Naive thymus-derived CD4-positive, alpha-beta T cell (primary cell): ENCODE results near the gene TAF1L. TPM values are rescaled to one million over a fixed set of nuclear protein-coding genes. Genes with fewer than 3 reads are reported as not detected.
A peak's percentile ranks its signal among the peaks of the same experiment; 100 is the strongest.

Experiments
- ATAC-seq: fragments of 150-1000 bp; cut with Tn5 transposase; 2 replicates; pipeline ENCODE4 v1.10.0; 2021; ENCODE audit warnings: mild to moderate bottlenecking, moderate library complexity
- CTCF ChIA-PET: fragments of 350-600 bp; sonication (Branson Sonifier 250); formaldehyde crosslinking; loops from one replicate; lab custom pipeline; 2021; ENCODE audit warnings: antibody characterized with exemption; lab: Charles Lee
- POLR2A ChIA-PET: fragments of 350-600 bp; sonication (Branson Sonifier 250); formaldehyde crosslinking; loops from one replicate; lab custom pipeline; 2021; ENCODE audit warnings: antibody characterized with exemption, inconsistent platforms; lab: Charles Lee
- DNase-seq, 9 donors: peaks; one replicate each; pipeline versions ENCODE4 v3.0.0 to v3.0.0-alpha.2; 2020 to 2022; ENCODE audit warnings: mixed read lengths in 1 of 9
- H3K27ac ChIP-seq: one replicate; pipeline ENCODE4 v1.7.0; 2013; ENCODE audit warnings: mild to moderate bottlenecking, low read depth, low read length, moderate library complexity
- H3K27me3 ChIP-seq, 2 donors: one replicate each; pipeline ENCODE4 v1.7.0; 2013; ENCODE audit warnings: low read length in 2 of 2, mild to moderate bottlenecking in 2 of 2, moderate library complexity in 2 of 2; ENCODE audit not compliant: control insufficient read depth in 2 of 2, insufficient read depth in 2 of 2
- H3K36me3 ChIP-seq, 3 experiments: 1 replicate in 2 of 3; 2 replicates in 1 of 3; pipeline ENCODE4 v1.7.0; 2013; ENCODE audit warnings: low read length in 3 of 3, mild to moderate bottlenecking in 3 of 3, moderate library complexity in 1 of 3; ENCODE audit not compliant: insufficient read depth in 3 of 3, control insufficient read depth in 2 of 3
- H3K4me1 ChIP-seq, 2 donors: one replicate each; pipeline ENCODE4 v1.7.0; 2013; ENCODE audit warnings: low read length in 2 of 2, mild to moderate bottlenecking in 2 of 2, moderate library complexity in 1 of 2; ENCODE audit not compliant: control insufficient read depth in 2 of 2, insufficient read depth in 2 of 2
- H3K4me3 ChIP-seq: 2 replicates; pipeline ENCODE4 v1.7.0; 2013; ENCODE audit warnings: mild to moderate bottlenecking, low read length
- H3K9me3 ChIP-seq, 3 experiments: 1 replicate in 2 of 3; 2 replicates in 1 of 3; pipeline ENCODE4 v1.7.0; 2013; ENCODE audit warnings: low read length in 3 of 3; ENCODE audit not compliant: control insufficient read depth in 2 of 3
- H3K27ac Mint-ChIP-seq, 9 donors: one replicate each; pipeline ENCODE4 v1.8.0; 2020 to 2022; ENCODE audit warnings: mixed read lengths in 9 of 9, mild to moderate bottlenecking in 8 of 9, moderate library complexity in 5 of 9, inconsistent platforms in 2 of 9
- H3K27me3 Mint-ChIP-seq, 5 donors: one replicate each; pipeline ENCODE4 v1.8.0; 2021 to 2022; ENCODE audit warnings: mixed read lengths in 5 of 5, mild to moderate bottlenecking in 1 of 5
- H3K36me3 Mint-ChIP-seq, 5 donors: one replicate each; pipeline ENCODE4 v1.8.0; 2020 to 2022; ENCODE audit warnings: mixed read lengths in 5 of 5, mild to moderate bottlenecking in 3 of 5, inconsistent platforms in 1 of 5
- H3K4me1 Mint-ChIP-seq, 7 donors: one replicate each; pipeline ENCODE4 v1.8.0; 2020 to 2022; ENCODE audit warnings: mixed read lengths in 7 of 7, mild to moderate bottlenecking in 3 of 7, inconsistent platforms in 1 of 7
- H3K4me3 Mint-ChIP-seq, 10 donors: one replicate each; pipeline ENCODE4 v1.8.0; 2020 to 2022; ENCODE audit warnings: mild to moderate bottlenecking in 10 of 10, mixed read lengths in 10 of 10, moderate library complexity in 6 of 10, inconsistent platforms in 2 of 10
- H3K9me3 Mint-ChIP-seq, 11 donors: one replicate each; pipeline ENCODE4 v1.8.0; 2020 to 2022; ENCODE audit warnings: mixed read lengths in 11 of 11, mild to moderate bottlenecking in 4 of 11, inconsistent platforms in 1 of 11, moderate library complexity in 1 of 11
- intact Hi-C, 2 donors: fragments of 100-400 bp; cut with micrococcal nuclease; formaldehyde crosslinking; loops; one replicate each; pipeline ENCODE4 v1.15.1; 2023
- polyA plus RNA-seq, 2 donors: library from polyadenylated mRNA; unstranded; fragments of 300-500 nt; fragmentation: Illumina TruSeq; gene quantifications; one replicate each; pipeline ENCODE4 v1.2.3, GENCODE V29; 2021
- total RNA-seq, 6 experiments: library from RNA in 5 of 6; stranded (reverse) in 5 of 6; gene quantifications; 1 replicate in 5 of 6; 2 replicates in 1 of 6; pipeline ENCODE4 v1.2.3 and lab custom pipeline; 2021 to 2026

Gene TAF1L
- total and polyA plus RNA-seq, 7 experiments from 2014 or later = 0.05 TPM; not detected in 4

DNA sequence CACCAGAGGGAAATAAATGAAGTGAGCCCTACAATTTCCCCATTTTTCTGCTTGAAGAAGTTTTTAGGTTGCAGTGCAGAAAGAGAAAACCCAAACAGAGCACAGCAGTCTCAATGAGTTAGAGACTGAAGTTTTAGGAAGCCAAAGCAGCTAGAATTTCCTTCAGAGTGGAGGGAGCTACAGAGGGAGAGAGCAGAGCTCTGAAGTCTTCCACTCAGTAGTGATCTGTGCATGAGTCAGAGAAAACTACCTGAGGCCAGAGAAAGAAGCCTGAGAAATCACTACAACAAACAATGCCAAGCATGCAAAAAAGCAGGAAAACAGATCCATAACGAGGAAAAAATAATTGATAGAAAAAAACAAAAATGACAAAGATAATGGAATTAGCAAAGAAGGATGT lies 44.6 kb downstream of the TAF1L start:
- CTCF ChIA-PET = interaction anchor here (0.7 to 3.9 kb wide), 2 partner anchors 10 to 378 kb away, joined by 4 to 25 read pairs; no protein-coding TSS in a partner anchor
- H3K27me3 Mint-ChIP-seq = peaks cover 0 to 35% (median 21%) of the 10 kb centered on the region in 5 donors
- intact Hi-C loops = no loop called here

DNA sequence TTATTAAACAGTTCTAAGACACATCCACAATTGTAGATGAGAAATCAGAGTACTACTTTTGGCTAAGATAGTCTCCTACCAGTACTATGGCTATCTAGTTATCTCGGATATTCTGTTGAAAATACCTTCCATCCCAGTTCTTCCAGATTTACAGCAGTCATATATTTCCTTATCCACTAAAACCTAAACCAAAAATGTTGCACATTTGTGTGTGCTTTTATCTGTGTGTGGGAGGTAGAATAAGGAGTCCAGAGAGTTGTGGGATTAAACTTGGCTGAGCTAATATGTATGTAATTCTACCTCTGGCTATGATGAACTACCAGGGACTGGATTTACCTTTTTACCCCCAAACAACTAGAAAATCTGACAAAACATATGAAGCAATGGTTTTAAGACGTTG lies 45.0 kb downstream of the TAF1L start:
- H3K4me1 ChIP-seq = no peaks in the 10 kb centered on the region
- H3K4me3 ChIP-seq = no peak overlapping the region
- intact Hi-C loops = no loop called here
- DNase-seq (no peak), ATAC-seq (no peak)
- Mint-ChIP-seq H3K27ac (no peak overlapping the region), H3K9me3 (no peaks in the 10 kb centered on the region), H3K4me3 (no peak overlapping the region), H3K36me3 (no peaks in the 10 kb centered on the region), H3K4me1 (no peaks in the 10 kb centered on the region), H3K27me3 (peaks cover 0 to 39% (median 22%) of the 10 kb centered on the region in 5 donors)
- no peaks in the 10 kb centered on the region for H3K9me3 ChIP-seq
- ChIA-PET POLR2A (no interaction called here), CTCF (interaction anchor here (0.6 to 3.9 kb wide), 3 partner anchors 10 to 379 kb away, joined by 3 to 25 read pairs (median 4); no protein-coding TSS in a partner anchor)
- no peaks in the 10 kb centered on the region for H3K27me3 ChIP-seq
- no peak overlapping the region for H3K27ac ChIP-seq
- no peaks in the 10 kb centered on the region for H3K36me3 ChIP-seq

More for the DNA sequence above, 44.6 kb downstream of the TAF1L start:
- Mint-ChIP-seq H3K9me3 (peaks cover 0 to 1% (median 0%) of the 10 kb centered on the region in 11 donors), H3K36me3 (no peaks in the 10 kb centered on the region), H3K4me3 (no peak overlapping the region), H3K4me1 (no peaks in the 10 kb centered on the region), H3K27ac (no peak overlapping the region)
- Histone ChIP-seq H3K27me3 (no peaks in the 10 kb centered on the region), H3K4me1 (no peaks in the 10 kb centered on the region), H3K4me3 (no peak overlapping the region), H3K27ac (no peak overlapping the region), H3K9me3 (no peaks in the 10 kb centered on the region), H3K36me3 (no peaks in the 10 kb centered on the region)
- POLR2A ChIA-PET = no interaction called here
- ATAC-seq = no peak
- no peak for DNase-seq

DNA sequence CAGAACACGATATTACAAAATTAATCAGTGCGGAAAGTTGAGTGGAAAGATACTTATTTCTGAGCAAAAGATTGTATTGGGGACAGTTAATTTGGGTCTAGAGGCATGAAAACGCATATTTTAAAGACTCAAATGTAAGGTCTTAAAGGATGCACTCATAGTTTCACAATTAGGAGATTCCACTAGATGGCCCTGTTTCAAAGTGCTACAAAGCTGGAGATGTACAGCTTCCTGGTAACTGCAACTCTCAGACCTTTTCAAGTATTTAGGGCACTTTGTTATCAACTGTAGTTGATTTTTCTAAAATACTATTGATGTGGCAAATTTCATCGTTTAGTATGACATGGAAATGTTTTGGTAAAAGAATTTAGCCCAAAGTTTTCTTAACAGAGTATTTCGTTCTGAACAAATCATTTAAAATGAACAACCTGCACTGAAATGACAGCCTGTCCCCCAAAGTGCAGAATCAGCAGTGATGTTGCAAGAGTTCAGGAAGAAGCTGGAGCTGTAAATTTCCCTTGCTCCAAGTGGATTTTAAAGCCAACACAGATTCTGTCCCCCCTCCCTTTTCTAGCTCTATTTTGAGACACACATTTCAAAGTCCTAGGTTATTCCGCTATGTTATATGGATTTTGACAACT lies 46.3 kb downstream of the TAF1L start:
- Mint-ChIP-seq H3K27me3 (peaks cover 0 to 37% (median 31%) of the 10 kb centered on the region in 5 donors), H3K27ac (no peak overlapping the region), H3K4me3 (no peak overlapping the region), H3K36me3 (no peaks in the 10 kb centered on the region), H3K9me3 (no peaks in the 10 kb centered on the region), H3K4me1 (no peaks in the 10 kb centered on the region)
- peak; percentile 58 for ATAC-seq
- H3K9me3 ChIP-seq = no peaks in the 10 kb centered on the region
- peak in 2 of 9 donors; percentile 12 to 28 for DNase-seq
- intact Hi-C loops = loop anchor here (1.0 to 10.0 kb wide), 2 partner anchors 379 to 1136 kb away; no protein-coding TSS in a partner anchor
- H3K27ac ChIP-seq = no peak overlapping the region
- CTCF ChIA-PET = interaction anchor here (0.7 to 3.9 kb wide), 5 partner anchors 9 to 1831 kb away, joined by 3 to 25 read pairs (median 5); no protein-coding TSS in a partner anchor
- no peak overlapping the region for H3K4me3 ChIP-seq
- H3K27me3 ChIP-seq = no peaks in the 10 kb centered on the region
- no peaks in the 10 kb centered on the region for H3K4me1 ChIP-seq
- no peaks in the 10 kb centered on the region for H3K36me3 ChIP-seq
- POLR2A ChIA-PET = no interaction called here

DNA sequence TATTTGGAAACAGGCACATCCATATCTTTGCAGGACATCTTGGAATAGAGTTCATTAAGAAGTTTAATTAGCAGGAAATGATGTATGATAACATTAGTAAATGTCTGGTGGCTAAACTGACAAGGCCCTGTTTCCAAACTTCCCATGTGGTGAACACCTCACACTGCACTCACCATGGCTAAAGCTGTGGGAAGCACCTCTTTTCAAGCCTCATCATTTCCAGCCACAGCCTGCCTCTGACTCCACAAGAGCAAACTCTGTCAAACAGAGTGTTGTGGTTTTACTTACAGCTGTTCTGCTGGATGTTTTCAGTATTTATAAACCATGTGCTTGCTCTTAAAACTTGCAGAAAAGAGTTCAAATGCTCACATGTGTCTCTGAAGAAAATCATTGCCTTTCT lies 47.6 kb downstream of the TAF1L start:
- Histone ChIP-seq H3K4me1 (no peaks in the 10 kb centered on the region), H3K9me3 (no peaks in the 10 kb centered on the region), H3K27me3 (no peaks in the 10 kb centered on the region), H3K36me3 (no peaks in the 10 kb centered on the region), H3K4me3 (no peak overlapping the region), H3K27ac (no peak overlapping the region)
- ChIA-PET POLR2A (no interaction called here), CTCF (interaction anchor here (3.9 kb wide), 1 partner anchor 7 kb away, joined by 25 read pairs; no protein-coding TSS in a partner anchor)
- no peak for ATAC-seq
- no peaks in the 10 kb centered on the region for H3K9me3 Mint-ChIP-seq
- peaks cover 0 to 35% (median 31%) of the 10 kb centered on the region in 5 donors for H3K27me3 Mint-ChIP-seq
- H3K4me1 Mint-ChIP-seq = no peaks in the 10 kb centered on the region
- no peaks in the 10 kb centered on the region for H3K36me3 Mint-ChIP-seq
- no peak overlapping the region for H3K27ac Mint-ChIP-seq
- no peak for DNase-seq
- intact Hi-C loops = loop anchor here in 1 of 2 donors (10.0 kb wide), 1 partner anchor 1137 kb away; no protein-coding TSS in a partner anchor
- no peak overlapping the region for H3K4me3 Mint-ChIP-seq

DNA sequence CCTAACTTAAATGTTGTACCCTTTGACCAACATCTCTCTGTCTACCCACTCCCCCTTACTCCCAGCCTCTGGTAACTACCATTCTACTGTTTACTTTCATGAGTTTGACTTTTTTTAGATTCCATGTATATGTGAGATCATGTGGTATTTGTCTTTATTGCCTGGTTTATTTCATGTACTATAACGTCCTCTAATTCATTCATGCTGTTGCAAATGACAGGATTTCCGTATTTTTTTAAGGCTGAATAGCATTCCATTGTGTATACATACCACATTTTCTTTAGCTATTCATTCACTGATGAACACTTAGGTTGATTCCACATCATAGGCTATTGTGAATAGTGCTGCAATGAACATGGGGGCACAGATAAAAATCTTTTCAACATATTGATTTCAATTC lies 50.7 kb downstream of the TAF1L start:
- POLR2A ChIA-PET = no interaction called here
- Mint-ChIP-seq H3K4me3 (no peak overlapping the region), H3K4me1 (peaks cover 0 to 3% (median 0%) of the 10 kb centered on the region in 7 donors), H3K27me3 (peaks cover 3 to 26% (median 18%) of the 10 kb centered on the region in 5 donors), H3K27ac (no peak overlapping the region), H3K36me3 (no peaks in the 10 kb centered on the region), H3K9me3 (no peaks in the 10 kb centered on the region)
- H3K27ac ChIP-seq = no peak overlapping the region
- no peak for ATAC-seq
- no peak for DNase-seq
- no peaks in the 10 kb centered on the region for H3K9me3 ChIP-seq
- intact Hi-C loops = loop anchor here in 1 of 2 donors (10.0 kb wide), 1 partner anchor 1140 kb away; no protein-coding TSS in a partner anchor
- no peaks in the 10 kb centered on the region for H3K27me3 ChIP-seq
- H3K36me3 ChIP-seq = no peaks in the 10 kb centered on the region
- CTCF ChIA-PET = interaction anchor here (1.3 kb wide), 1 partner anchor 206 kb away, joined by 8 read pairs; no protein-coding TSS in a partner anchor
- no peaks in the 10 kb centered on the region for H3K4me1 ChIP-seq
- H3K4me3 ChIP-seq = no peak overlapping the region

DNA sequence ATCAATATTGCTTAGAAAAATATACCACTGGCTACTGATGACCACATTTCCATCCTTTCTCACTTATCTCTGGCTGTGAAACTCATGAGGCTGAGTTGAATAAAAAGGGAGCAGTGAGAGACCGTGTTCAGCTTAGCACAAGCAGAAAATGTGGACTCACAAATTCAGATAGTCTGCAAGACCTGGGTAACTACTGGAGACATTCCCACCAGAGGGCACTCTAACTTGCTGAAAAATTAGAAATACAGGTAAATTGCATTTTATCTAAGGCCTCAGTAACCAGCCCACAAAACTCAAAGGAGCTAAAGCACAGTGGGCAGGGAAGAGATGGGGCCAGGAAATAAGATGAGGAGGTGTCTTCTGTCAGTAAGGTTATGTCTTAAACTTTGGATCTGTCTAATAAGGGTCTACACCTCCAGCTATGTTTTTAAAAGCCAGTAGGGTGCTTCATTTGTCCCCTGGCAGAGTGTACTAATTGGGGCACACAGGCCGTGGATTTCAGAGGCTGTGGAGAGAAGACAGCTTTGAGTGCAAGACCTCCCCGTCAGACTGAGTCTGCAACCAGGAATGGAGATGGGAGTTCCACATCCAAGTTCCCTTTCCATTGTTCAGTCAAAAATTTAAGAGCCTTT lies 53.8 kb downstream of the TAF1L start:
- DNase-seq (peak in 7 of 9 donors; percentile 11 to 51 (median 36)), ATAC-seq (peak; percentile 65)
- Mint-ChIP-seq H3K27ac (no peak overlapping the region), H3K4me1 (peaks cover 0 to 8% (median 0%) of the 10 kb centered on the region in 7 donors), H3K36me3 (no peaks in the 10 kb centered on the region), H3K4me3 (no peak overlapping the region), H3K9me3 (no peaks in the 10 kb centered on the region), H3K27me3 (peaks cover 6 to 41% (median 16%) of the 10 kb centered on the region in 5 donors)
- ChIA-PET POLR2A (interaction anchor here (0.6 to 1.2 kb wide), 3 partner anchors 9 to 207 kb away, joined by 3 to 4 read pairs (median 3); partner anchors contain the start of gene NDUFB6), CTCF (interaction anchor here (0.7 to 11.8 kb wide), 12 partner anchors 8 to 392 kb away, joined by 3 to 261 read pairs (median 6); partner anchors contain the start of genes ACO1, NDUFB6 and RIGI)
- Histone ChIP-seq H3K4me3 (no peak overlapping the region), H3K27ac (no peak overlapping the region), H3K4me1 (no peaks in the 10 kb centered on the region), H3K27me3 (no peaks in the 10 kb centered on the region), H3K9me3 (no peaks in the 10 kb centered on the region), H3K36me3 (no peaks in the 10 kb centered on the region)
- intact Hi-C loops = loop anchor here (1.0 to 10.0 kb wide), 4 partner anchors 8 to 1143 kb away; partner anchors contain the start of gene NDUFB6 (in 1 of the 2)
